ENCODE measurements around the gene LPCAT2. TPM values are rescaled to one million over a fixed set of nuclear protein-coding genes. Genes with fewer than 3 reads are reported as not detected.

The LPCAT2 gene
- total and polyA plus RNA-seq, 2 donors (not counting 1 experiment from before 2014, with no cell fraction given), result 10.2 to 17.8 TPM

- no peak overlapping the region for H3K9ac ChIP-seq (ENCODE audit: insufficient read depth, low read length)
- peak overlapping the region; percentile 57 for H2AFZ ChIP-seq (ENCODE audit: low read length)
- peak overlapping the region; percentile 82 for H3K4me2 ChIP-seq (ENCODE audit: extremely low read depth, insufficient read depth, low read length)
- no peak for TF ChIP-seq EZH2 (IDR thresholded peaks at IDR 0.05; ENCODE audit: low read length, missing control alignments)
- no peaks in the 10 kb centered on the region for H3K27me3 ChIP-seq (ENCODE audit: control insufficient read depth, insufficient read depth, low read length)
- no peaks in the 10 kb centered on the region for H4K20me1 ChIP-seq (ENCODE audit: control insufficient read depth, extremely low read depth, insufficient read depth, low read length)
- DNase-seq (ENCODE audit: low read depth in 2 of 2), result no peak
- no peaks in the 10 kb centered on the region for H3K9me3 ChIP-seq (ENCODE audit: control insufficient read depth, insufficient read depth, low read depth, low read length)
- peak overlapping the region; percentile 19 for H3K27ac ChIP-seq (ENCODE audit: insufficient read depth, low read length)
- peaks cover 13% of the 10 kb centered on the region for H3K79me2 ChIP-seq (ENCODE audit: control insufficient read depth, insufficient read depth, low read length)
- H3K36me3 ChIP-seq (ENCODE audit: control insufficient read depth, insufficient read depth, low read length), result no peaks in the 10 kb centered on the region
- peak overlapping the region in 1 of 4 experiments; percentile 25 for H3K4me3 ChIP-seq (replicated peaks in 1 of 4; ENCODE audit: control extremely low read depth in 1 of 4, insufficient read depth in 1 of 4, low read depth in 3 of 4, low read length in 4 of 4)
- peaks cover 17% of the 10 kb centered on the region for H3K4me1 ChIP-seq (ENCODE audit: control insufficient read depth, extremely low read depth, insufficient read depth, low read length)
These were observed 33.0 kb upstream of the LPCAT2 start for GRCh38 chr16:55475919-55476318.

DNA sequence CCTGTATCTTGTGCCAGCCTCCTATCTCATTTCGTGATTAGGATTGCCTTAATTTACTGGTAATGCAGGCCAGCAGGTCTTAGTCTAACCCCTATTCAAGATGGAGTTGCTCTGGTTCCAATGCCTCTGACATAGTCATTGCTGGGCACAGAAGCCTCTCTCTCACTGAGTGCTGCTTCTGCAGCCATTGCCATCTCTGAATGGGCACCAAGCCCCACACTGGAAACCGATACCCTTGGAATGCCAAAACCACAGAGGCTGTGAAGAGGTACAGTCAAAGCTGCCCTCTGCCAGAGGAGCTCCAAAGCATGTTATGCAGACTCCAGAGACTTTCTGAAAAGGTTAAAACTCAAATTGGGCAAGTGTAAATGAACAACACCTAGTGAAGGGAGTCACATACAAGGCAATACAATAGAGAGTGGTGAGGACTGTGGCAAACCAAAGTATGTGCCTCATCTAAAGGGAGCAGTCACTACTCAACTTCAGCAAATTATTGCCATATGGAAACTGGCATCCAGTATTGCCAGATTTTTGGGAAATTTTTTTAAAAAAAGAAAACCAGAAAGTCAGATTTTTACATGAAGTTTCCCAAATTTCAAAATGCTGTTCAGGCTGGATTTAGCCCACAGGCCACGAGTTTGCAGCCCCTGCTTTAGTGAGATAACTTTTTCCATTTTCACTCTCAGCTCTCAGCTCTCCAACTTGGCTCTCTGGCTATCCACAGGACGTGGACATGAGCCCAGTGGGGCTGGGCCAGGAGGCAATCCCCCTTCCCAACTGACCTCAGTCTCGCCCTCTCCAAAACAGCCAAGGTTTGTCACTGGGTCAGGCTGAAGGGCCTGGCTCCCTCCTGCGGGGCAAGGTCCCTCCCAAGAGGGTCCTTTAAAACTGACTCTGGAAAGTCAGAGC, 32.0 kb upstream of the LPCAT2 start:
- no peak overlapping the region for H3K4me2 ChIP-seq (ENCODE audit: extremely low read depth, insufficient read depth, low read length)
- H2AFZ ChIP-seq (ENCODE audit: low read length), result no peak overlapping the region
- no peaks in the 10 kb centered on the region for H3K36me3 ChIP-seq (ENCODE audit: control insufficient read depth, insufficient read depth, low read length)
- peaks cover 22% of the 10 kb centered on the region for H3K79me2 ChIP-seq (ENCODE audit: control insufficient read depth, insufficient read depth, low read length)
- no peak overlapping the region for H3K4me3 ChIP-seq (replicated peaks in 1 of 4; ENCODE audit: control extremely low read depth in 1 of 4, insufficient read depth in 1 of 4, low read depth in 3 of 4, low read length in 4 of 4)
- no peak for DNase-seq (ENCODE audit: low read depth in 2 of 2)
- no peak overlapping the region for H3K9ac ChIP-seq (ENCODE audit: insufficient read depth, low read length)
- TF ChIP-seq, protein P1, sequence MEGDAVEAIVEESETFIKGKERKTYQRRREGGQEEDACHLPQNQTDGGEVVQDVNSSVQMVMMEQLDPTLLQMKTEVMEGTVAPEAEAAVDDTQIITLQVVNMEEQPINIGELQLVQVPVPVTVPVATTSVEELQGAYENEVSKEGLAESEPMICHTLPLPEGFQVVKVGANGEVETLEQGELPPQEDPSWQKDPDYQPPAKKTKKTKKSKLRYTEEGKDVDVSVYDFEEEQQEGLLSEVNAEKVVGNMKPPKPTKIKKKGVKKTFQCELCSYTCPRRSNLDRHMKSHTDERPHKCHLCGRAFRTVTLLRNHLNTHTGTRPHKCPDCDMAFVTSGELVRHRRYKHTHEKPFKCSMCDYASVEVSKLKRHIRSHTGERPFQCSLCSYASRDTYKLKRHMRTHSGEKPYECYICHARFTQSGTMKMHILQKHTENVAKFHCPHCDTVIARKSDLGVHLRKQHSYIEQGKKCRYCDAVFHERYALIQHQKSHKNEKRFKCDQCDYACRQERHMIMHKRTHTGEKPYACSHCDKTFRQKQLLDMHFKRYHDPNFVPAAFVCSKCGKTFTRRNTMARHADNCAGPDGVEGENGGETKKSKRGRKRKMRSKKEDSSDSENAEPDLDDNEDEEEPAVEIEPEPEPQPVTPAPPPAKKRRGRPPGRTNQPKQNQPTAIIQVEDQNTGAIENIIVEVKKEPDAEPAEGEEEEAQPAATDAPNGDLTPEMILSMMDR (conservative IDR thresholded peaks at IDR 0.05 in 1 of 2, IDR thresholded peaks at IDR 0.05 in 1 of 2; ENCODE audit: low read depth in 1 of 2, low read length in 2 of 2), result no peak
- no peak for TF ChIP-seq EZH2 (IDR thresholded peaks at IDR 0.05; ENCODE audit: low read length, missing control alignments)
- H3K4me1 ChIP-seq (ENCODE audit: control insufficient read depth, extremely low read depth, insufficient read depth, low read length), result peaks cover 13% of the 10 kb centered on the region
- H3K27ac ChIP-seq (ENCODE audit: insufficient read depth, low read length), result peak overlapping the region; percentile 34
- no peaks in the 10 kb centered on the region for H4K20me1 ChIP-seq (ENCODE audit: control insufficient read depth, extremely low read depth, insufficient read depth, low read length)
- no peaks in the 10 kb centered on the region for H3K27me3 ChIP-seq (ENCODE audit: control insufficient read depth, insufficient read depth, low read length)
- no peaks in the 10 kb centered on the region for H3K9me3 ChIP-seq (ENCODE audit: control insufficient read depth, insufficient read depth, low read depth, low read length)

DNA sequence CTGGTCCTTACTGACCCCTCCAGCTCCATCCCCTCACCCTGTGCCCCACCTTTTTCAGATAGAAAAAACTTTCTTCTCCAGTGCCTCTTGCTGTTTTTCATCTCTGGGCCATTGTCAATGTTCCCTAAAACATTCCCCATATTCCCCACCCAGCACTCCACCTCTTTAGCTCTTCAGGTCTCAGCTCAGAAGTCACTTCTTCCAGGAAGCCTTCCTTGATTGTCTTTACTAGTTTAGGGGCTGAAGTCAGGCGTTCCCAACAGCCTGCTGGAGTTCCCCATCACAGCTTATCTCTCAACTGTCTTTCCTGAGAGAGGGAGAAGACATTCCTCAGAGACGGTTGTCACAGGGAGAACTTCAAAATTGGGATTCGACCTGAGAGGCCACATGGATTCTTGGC, 31.1 kb upstream of the LPCAT2 start:
- H3K4me2 ChIP-seq (ENCODE audit: extremely low read depth, insufficient read depth, low read length), result no peak overlapping the region
- H3K4me1 ChIP-seq (ENCODE audit: control insufficient read depth, extremely low read depth, insufficient read depth, low read length), result peaks cover 13% of the 10 kb centered on the region
- no peaks in the 10 kb centered on the region for H3K9me3 ChIP-seq (ENCODE audit: control insufficient read depth, insufficient read depth, low read depth, low read length)
- peak overlapping the region; percentile 34 for H3K27ac ChIP-seq (ENCODE audit: insufficient read depth, low read length)
- H2AFZ ChIP-seq (ENCODE audit: low read length), result no peak overlapping the region
- DNase-seq (ENCODE audit: low read depth in 2 of 2), result no peak
- peaks cover 4% of the 10 kb centered on the region for H3K36me3 ChIP-seq (ENCODE audit: control insufficient read depth, insufficient read depth, low read length)
- H3K9ac ChIP-seq (ENCODE audit: insufficient read depth, low read length), result no peak overlapping the region
- TF ChIP-seq, protein P1 (conservative IDR thresholded peaks at IDR 0.05 in 1 of 2, IDR thresholded peaks at IDR 0.05 in 1 of 2; ENCODE audit: low read depth in 1 of 2, low read length in 2 of 2), result no peak
- no peak for TF ChIP-seq EZH2 (IDR thresholded peaks at IDR 0.05; ENCODE audit: low read length, missing control alignments)
- no peaks in the 10 kb centered on the region for H4K20me1 ChIP-seq (ENCODE audit: control insufficient read depth, extremely low read depth, insufficient read depth, low read length)
- H3K79me2 ChIP-seq (ENCODE audit: control insufficient read depth, insufficient read depth, low read length), result peaks cover 30% of the 10 kb centered on the region
- H3K27me3 ChIP-seq (ENCODE audit: control insufficient read depth, insufficient read depth, low read length), result no peaks in the 10 kb centered on the region
- H3K4me3 ChIP-seq (replicated peaks in 1 of 4; ENCODE audit: control extremely low read depth in 1 of 4, insufficient read depth in 1 of 4, low read depth in 3 of 4, low read length in 4 of 4), result no peak overlapping the region

All from fibroblast of lung (primary cell).